OCI-LY3 (cell line): Measurements from ENCODE around the gene CHID1.

Experiments used
- H2AFZ ChIP-seq: fragments of 200-600, 300-600 bp; shearing (Covaris generic); 2 replicates; pipeline ENCODE4 v1.6.0; 2014; ENCODE audit warnings: antibody characterized with exemption, low read depth, low read length
- H3K27ac ChIP-seq: fragments of 200-600, 300-600 bp; sonication (generic); 2 replicates; pipeline ENCODE4 v1.5.1; 2014; ENCODE audit warnings: mild to moderate bottlenecking, low read length, moderate library complexity, mixed read lengths
- H3K27me3 ChIP-seq: fragments of 200-600, 300-600 bp; sonication (generic); 2 replicates; pipeline ENCODE4 v1.6.1; 2014; ENCODE audit warnings: low read depth, low read length, mixed read lengths
- H3K36me3 ChIP-seq: fragments of 200-600, 300-600 bp; sonication (generic); replicated peaks from 2 replicates; pipeline ENCODE3; 2014; ENCODE audit warnings: low read depth, low read length, mixed read lengths
- H3K4me1 ChIP-seq: fragments of 300-600, 200-600 bp; sonication (generic); 2 replicates; pipeline ENCODE4 v1.6.1; 2014; ENCODE audit warnings: low read length, mixed read lengths
- H3K4me2 ChIP-seq: fragments of 200-600, 300-600 bp; sonication (generic); 2 replicates; pipeline ENCODE4 v1.6.1; 2014; ENCODE audit warnings: low read length, mixed read lengths
- H3K4me3 ChIP-seq: fragments of 300-600, 200-600 bp; sonication (generic); 2 replicates; pipeline ENCODE4 v1.5.1; 2014; ENCODE audit warnings: antibody characterized with exemption, mild to moderate bottlenecking, low read length, moderate library complexity
- H3K79me2 ChIP-seq: fragments of 300-600, 200-600 bp; shearing (Covaris generic); 2 replicates; pipeline ENCODE4 v1.6.1; 2014; ENCODE audit warnings: mild to moderate bottlenecking, low read length, mixed read lengths
- H3K9ac ChIP-seq: fragments of 300-600, 200-600 bp; shearing (Covaris generic); 2 replicates; pipeline ENCODE4 v1.6.0; 2014; ENCODE audit warnings: mild to moderate bottlenecking, low read length, moderate library complexity
- H3K9me3 ChIP-seq: fragments of 200-600, 300-600 bp; shearing (Covaris generic); 2 replicates; pipeline ENCODE4 v1.6.1; 2014; ENCODE audit warnings: low read length, mixed read lengths; ENCODE audit not compliant: insufficient read depth
- H4K20me1 ChIP-seq: fragments of 200-600, 300-600 bp; sonication (generic); 2 replicates; pipeline ENCODE4 v1.6.1; 2016; ENCODE audit warnings: low read length, mixed read lengths; ENCODE audit not compliant: insufficient read depth
- EZH2phosphoT487 ChIP-seq: fragments of 200-600 bp; shearing (Covaris generic); IDR thresholded peaks from 2 replicates; pipeline ENCODE4 v1.6.1; 2018; ENCODE audit warnings: antibody characterized with exemption, mixed run types, low read depth
- TF ChIP-seq, protein P1 (sequence below): fragments of 200-600, 300-600 bp; sonication (generic); IDR thresholded peaks from 2 replicates; pipeline ENCODE4 v1.5.1; 2014; ENCODE audit warnings: antibody characterized with exemption, low read length, low read depth

Gene CHID1

DNA sequence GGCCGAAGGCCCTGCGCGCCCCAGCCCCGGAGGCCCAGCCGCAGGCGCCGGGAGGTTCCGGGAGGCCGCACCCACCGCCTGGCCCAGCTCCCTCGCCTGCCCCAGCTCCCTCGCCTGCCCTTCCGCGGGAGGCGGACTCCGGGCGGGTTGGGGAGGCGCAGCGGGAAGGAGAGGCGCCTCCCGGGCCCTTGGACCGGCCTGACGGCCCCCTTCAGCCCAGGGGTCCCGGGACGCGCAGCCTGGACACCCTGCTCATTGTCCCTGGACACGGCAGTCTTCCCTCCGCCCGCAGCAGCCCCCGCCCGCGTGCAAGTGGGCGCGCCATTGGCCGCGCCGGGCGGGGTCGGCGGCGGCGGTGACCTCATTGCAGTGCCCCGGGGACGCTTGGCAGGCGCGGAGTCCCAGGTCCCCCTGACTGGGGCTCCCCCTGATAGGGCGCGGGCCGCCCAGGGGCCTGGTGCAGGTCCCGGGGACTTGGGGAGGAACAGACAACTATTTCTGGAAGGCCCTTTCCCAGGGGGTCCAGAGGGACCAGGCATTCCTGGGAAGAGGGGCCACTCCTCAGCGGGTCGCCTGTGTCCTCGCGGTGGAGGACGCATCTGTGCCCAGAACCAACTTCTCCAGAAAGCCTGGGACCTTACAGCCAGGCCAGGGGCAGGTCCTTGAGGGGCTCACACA is 77.4 kb downstream of the CHID1 start:
- no peak overlapping the region for H2AFZ ChIP-seq
- no peak for TF ChIP-seq EZH2phosphoT487
- TF ChIP-seq, protein P1, sequence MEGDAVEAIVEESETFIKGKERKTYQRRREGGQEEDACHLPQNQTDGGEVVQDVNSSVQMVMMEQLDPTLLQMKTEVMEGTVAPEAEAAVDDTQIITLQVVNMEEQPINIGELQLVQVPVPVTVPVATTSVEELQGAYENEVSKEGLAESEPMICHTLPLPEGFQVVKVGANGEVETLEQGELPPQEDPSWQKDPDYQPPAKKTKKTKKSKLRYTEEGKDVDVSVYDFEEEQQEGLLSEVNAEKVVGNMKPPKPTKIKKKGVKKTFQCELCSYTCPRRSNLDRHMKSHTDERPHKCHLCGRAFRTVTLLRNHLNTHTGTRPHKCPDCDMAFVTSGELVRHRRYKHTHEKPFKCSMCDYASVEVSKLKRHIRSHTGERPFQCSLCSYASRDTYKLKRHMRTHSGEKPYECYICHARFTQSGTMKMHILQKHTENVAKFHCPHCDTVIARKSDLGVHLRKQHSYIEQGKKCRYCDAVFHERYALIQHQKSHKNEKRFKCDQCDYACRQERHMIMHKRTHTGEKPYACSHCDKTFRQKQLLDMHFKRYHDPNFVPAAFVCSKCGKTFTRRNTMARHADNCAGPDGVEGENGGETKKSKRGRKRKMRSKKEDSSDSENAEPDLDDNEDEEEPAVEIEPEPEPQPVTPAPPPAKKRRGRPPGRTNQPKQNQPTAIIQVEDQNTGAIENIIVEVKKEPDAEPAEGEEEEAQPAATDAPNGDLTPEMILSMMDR: no peak
- H3K4me2 ChIP-seq: peak overlapping the region; percentile 76
- H3K4me1 ChIP-seq: peaks cover 25% of the 10 kb centered on the region
- peak overlapping the region; percentile 79 for H3K9ac ChIP-seq
- no peaks in the 10 kb centered on the region for H3K9me3 ChIP-seq
- H3K27me3 ChIP-seq: no peaks in the 10 kb centered on the region
- H3K4me3 ChIP-seq: peak overlapping the region; percentile 93
- H3K27ac ChIP-seq: peak overlapping the region; percentile 10; the same call in 1 of the 2 replicates
- H3K79me2 ChIP-seq: peaks cover 9% of the 10 kb centered on the region
- peaks cover 8% of the 10 kb centered on the region; the same call in 1 of the 2 replicates for H4K20me1 ChIP-seq
- H3K36me3 ChIP-seq: peaks cover 9% of the 10 kb centered on the region

DNA sequence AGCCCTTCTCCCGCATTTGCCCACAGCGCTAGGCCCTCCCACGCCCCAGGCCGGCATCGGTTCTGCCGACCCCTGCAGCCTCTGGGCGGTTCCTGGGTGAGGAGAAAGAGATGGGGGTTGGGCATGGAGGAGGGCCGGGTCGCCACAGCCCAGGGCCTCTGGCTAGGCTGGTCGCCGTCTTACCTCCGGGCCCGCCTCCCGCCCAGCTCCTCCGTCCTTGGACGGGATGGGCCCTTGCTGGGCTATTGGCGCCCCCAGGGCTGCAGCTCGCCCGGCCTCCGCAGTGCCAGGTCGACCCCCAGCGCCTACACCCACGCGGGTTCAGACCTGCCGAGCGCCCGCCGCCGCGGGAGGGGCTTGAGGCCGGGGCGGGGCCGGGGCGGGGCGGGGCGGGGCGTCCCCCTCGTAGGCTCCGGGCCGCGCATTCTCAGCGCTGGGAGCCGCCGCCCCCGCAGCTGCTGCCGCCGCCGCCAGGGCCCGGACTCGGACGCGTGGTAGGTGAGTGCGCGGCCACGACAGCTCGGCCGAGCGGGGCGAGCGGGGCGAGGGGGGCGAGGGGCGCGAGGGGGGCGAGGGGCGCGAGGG is 78.0 kb downstream of the CHID1 start, which contains the start of gene CD151:
CD151 (plus strand) TSS at position 424 of the 585 bp plus-strand sequence. CDS start 3,118 bp downstream, outside the sequence.
- H3K4me1 ChIP-seq: peaks cover 32% of the 10 kb centered on the region
- H3K27me3 ChIP-seq: no peaks in the 10 kb centered on the region
- peak within 1 kb of the TSS; percentile 99 for H3K4me2 ChIP-seq
- H3K79me2 ChIP-seq: peaks cover 9% of the 10 kb centered on the region
- H4K20me1 ChIP-seq: peaks cover 8% of the 10 kb centered on the region; the same call in 1 of the 2 replicates
- H3K36me3 ChIP-seq: peaks cover 7% of the 10 kb centered on the region
- H3K9me3 ChIP-seq: no peaks in the 10 kb centered on the region
- H3K9ac ChIP-seq: peak within 1 kb of the TSS; percentile 79
- H2AFZ ChIP-seq: no peak within 1 kb of the TSS
- TF ChIP-seq, protein P1: no peak
- TF ChIP-seq EZH2phosphoT487: no peak
- H3K27ac ChIP-seq: peak within 1 kb of the TSS; percentile 10; the same call in 1 of the 2 replicates
- H3K4me3 ChIP-seq: peak within 1 kb of the TSS; percentile 93

DNA sequence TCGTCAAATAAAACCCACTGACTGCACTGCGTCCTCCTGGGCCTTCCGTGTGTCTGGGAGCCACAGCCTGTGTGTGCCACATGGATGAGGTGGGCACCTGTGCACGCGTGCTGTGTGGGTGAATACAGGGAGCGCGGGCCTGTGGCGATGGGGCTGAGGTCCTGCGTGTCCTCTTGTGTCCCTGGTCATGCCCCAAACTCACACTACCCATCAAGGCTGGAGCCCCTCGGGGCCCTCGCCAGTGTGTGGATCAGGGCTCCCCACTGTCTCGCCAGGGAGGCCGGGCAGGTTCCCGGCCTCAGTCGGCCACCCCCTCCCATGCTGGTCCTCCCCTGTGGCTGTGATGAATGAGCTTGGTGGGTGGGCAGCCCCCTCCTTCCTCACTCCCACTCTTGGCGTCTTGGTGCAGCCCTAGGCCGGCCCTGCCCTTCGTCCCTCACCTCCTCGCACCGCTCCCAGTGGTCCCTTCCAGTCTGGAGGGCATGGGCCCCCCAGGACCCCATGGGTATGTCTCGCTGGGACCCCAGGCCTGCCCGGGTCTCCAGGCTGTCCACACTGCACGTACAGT is 78.6 kb downstream of the CHID1 start:
- H3K36me3 ChIP-seq: peaks cover 1% of the 10 kb centered on the region
- no peaks in the 10 kb centered on the region for H3K27me3 ChIP-seq
- peaks cover 9% of the 10 kb centered on the region for H3K79me2 ChIP-seq
- no peak for TF ChIP-seq EZH2phosphoT487
- TF ChIP-seq, protein P1: no peak
- H3K9ac ChIP-seq: peak overlapping the region; percentile 76
- H3K4me1 ChIP-seq: peaks cover 34% of the 10 kb centered on the region
- H4K20me1 ChIP-seq: peaks cover 8% of the 10 kb centered on the region; the same call in 1 of the 2 replicates
- H3K4me2 ChIP-seq: peak overlapping the region; percentile 99
- H3K4me3 ChIP-seq: peak overlapping the region; percentile 93
- peak overlapping the region; percentile 1; the same call in 1 of the 2 replicates for H3K27ac ChIP-seq
- no peaks in the 10 kb centered on the region for H3K9me3 ChIP-seq
- no peak overlapping the region for H2AFZ ChIP-seq
